Mesenchymal stem cell (in vitro differentiated cells and primary cell): ENCODE results near the gene ETS2.

ENCODE experiments used
- DNase-seq: peaks from one replicate; pipeline ENCODE4 v3.0.0-alpha.2; 2013
- H2AFZ ChIP-seq: one replicate; pipeline ENCODE4 v1.6.1; 2013; ENCODE audit warnings: low read depth, mild to moderate bottlenecking, control low read depth, inconsistent platforms, low read length, moderate library complexity
- H2AK5ac ChIP-seq: 2 replicates; pipeline ENCODE4 v1.6.1; 2013; ENCODE audit warnings: low read length, moderate library complexity, mild to moderate bottlenecking, inconsistent platforms; ENCODE audit not compliant: severe bottlenecking
- H2BK120ac ChIP-seq: one replicate; pipeline ENCODE4 v1.6.1; 2013; ENCODE audit warnings: low read depth, mild to moderate bottlenecking, inconsistent platforms, low read length, moderate library complexity
- H2BK12ac ChIP-seq, 2 experiments: one replicate each; pipeline ENCODE4 v1.6.1; 2013; ENCODE audit warnings: inconsistent platforms in 2 of 2, low read length in 2 of 2, mild to moderate bottlenecking in 2 of 2, moderate library complexity in 2 of 2, control low read depth in 1 of 2
- H2BK15ac ChIP-seq: one replicate; pipeline ENCODE4 v1.6.1; 2013; ENCODE audit warnings: mild to moderate bottlenecking, low read depth, inconsistent platforms; ENCODE audit not compliant: poor library complexity, severe bottlenecking
- H2BK5ac ChIP-seq: 2 replicates; pipeline ENCODE4 v1.6.1; 2013; ENCODE audit warnings: low read depth, mild to moderate bottlenecking, low read length, control low read depth, inconsistent platforms; ENCODE audit not compliant: poor library complexity, severe bottlenecking
- H3K14ac ChIP-seq, 2 experiments: one replicate each; pipeline ENCODE4 v1.6.1; 2013; ENCODE audit warnings: inconsistent platforms in 2 of 2, low read length in 2 of 2, control low read depth in 1 of 2, mild to moderate bottlenecking in 1 of 2, moderate library complexity in 1 of 2
- H3K18ac ChIP-seq, 2 experiments: one replicate each; pipeline ENCODE4 v1.6.1; 2013; ENCODE audit warnings: inconsistent platforms in 2 of 2, low read length in 2 of 2, control low read depth in 1 of 2, low read depth in 1 of 2, mild to moderate bottlenecking in 1 of 2
- H3K23ac ChIP-seq, 2 experiments: one replicate each; pipeline ENCODE4 v1.6.1; 2013; ENCODE audit warnings: inconsistent platforms in 2 of 2, low read length in 2 of 2, mild to moderate bottlenecking in 2 of 2, moderate library complexity in 2 of 2, control low read depth in 1 of 2
- H3K27ac ChIP-seq: 2 replicates; pipeline ENCODE4 v1.5.1; 2013; ENCODE audit warnings: mild to moderate bottlenecking, moderate library complexity, low read length, control low read depth, inconsistent platforms; ENCODE audit not compliant: poor library complexity, severe bottlenecking
- H3K27me3 ChIP-seq, 2 experiments: 2 replicates each; pipeline versions ENCODE4 v1.6.1 to v1.7.0; 2013; ENCODE audit warnings: low read length in 2 of 2, mild to moderate bottlenecking in 2 of 2, moderate library complexity in 2 of 2, control low read depth in 1 of 2, inconsistent platforms in 1 of 2; ENCODE audit not compliant: control insufficient read depth in 1 of 2, insufficient read depth in 1 of 2
- H3K36me3 ChIP-seq, 2 experiments: 2 replicates each; pipeline versions ENCODE4 v1.6.1 to v1.7.0; 2013; ENCODE audit warnings: low read length in 2 of 2, control low read depth in 1 of 2, inconsistent platforms in 1 of 2, low read depth in 1 of 2, mild to moderate bottlenecking in 1 of 2; ENCODE audit not compliant: insufficient read depth in 2 of 2, control insufficient read depth in 1 of 2
- H3K4ac ChIP-seq, 2 experiments: one replicate each; pipeline ENCODE4 v1.6.1; 2013; ENCODE audit warnings: inconsistent platforms in 2 of 2, low read length in 2 of 2, mild to moderate bottlenecking in 2 of 2, moderate library complexity in 2 of 2, control low read depth in 1 of 2, low read depth in 1 of 2
- H3K4me1 ChIP-seq: 2 replicates; pipeline ENCODE4 v1.6.1; 2013; ENCODE audit warnings: low read depth, low read length, control low read depth; ENCODE audit not compliant: control insufficient read depth, insufficient read depth
- H3K4me2 ChIP-seq: 2 replicates; pipeline ENCODE4 v1.6.1; 2013; ENCODE audit warnings: low read length, mild to moderate bottlenecking, inconsistent platforms; ENCODE audit not compliant: poor library complexity, severe bottlenecking
- H3K4me3 ChIP-seq, 2 experiments: 2 replicates each; pipeline versions ENCODE4 v1.5.1 to v1.7.0; 2013; ENCODE audit warnings: low read length in 2 of 2, mild to moderate bottlenecking in 2 of 2, control low read depth in 1 of 2, low read depth in 1 of 2; ENCODE audit not compliant: insufficient read depth in 1 of 2
- H3K79me1 ChIP-seq: replicated peaks from 2 replicates; pipeline ENCODE4 v1.6.1; 2013; ENCODE audit warnings: mild to moderate bottlenecking, control low read depth, low read length, inconsistent platforms; ENCODE audit not compliant: poor library complexity, severe bottlenecking
- H3K9ac ChIP-seq: 2 replicates; pipeline ENCODE4 v1.7.0; 2013; ENCODE audit warnings: mild to moderate bottlenecking, low read length, moderate library complexity
- H3K9me3 ChIP-seq: 2 replicates; pipeline ENCODE4 v1.7.0; 2013; ENCODE audit warnings: mild to moderate bottlenecking, low read length; ENCODE audit not compliant: control insufficient read depth
- H4K8ac ChIP-seq: one replicate; pipeline ENCODE4 v1.6.1; 2013; ENCODE audit warnings: inconsistent platforms, mild to moderate bottlenecking, low read length, moderate library complexity
- H4K91ac ChIP-seq: one replicate; pipeline ENCODE4 v1.6.1; 2013; ENCODE audit warnings: mild to moderate bottlenecking, low read length, inconsistent platforms
- WGBS: methylation state at CpG from one replicate; pipeline ENCODE4 v1.1.7; 2013; ENCODE audit warnings: mixed read lengths; 5-methylcytosine and 5-hydroxymethylcytosine counted together

ETS2 gene

DNA sequence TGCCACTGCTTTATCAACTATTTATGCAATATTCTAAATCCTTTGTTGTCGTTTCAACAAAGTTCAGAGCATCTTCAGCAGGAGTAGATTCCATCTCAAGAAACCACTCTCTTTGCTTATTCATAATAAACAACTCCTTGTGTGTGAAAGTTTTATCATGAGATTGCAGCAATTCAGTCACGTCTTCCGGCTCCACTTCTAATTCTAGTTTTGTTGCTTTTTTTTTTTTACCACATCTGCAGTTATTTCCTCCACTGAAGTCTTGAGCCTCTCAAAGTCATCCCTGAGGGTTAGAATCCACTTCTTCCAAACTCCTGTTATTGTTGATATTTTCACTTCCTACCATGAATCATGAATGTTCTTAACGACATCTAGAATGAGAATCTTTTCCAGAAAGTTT, 14.8 kb upstream of the ETS2 start:
- H2BK15ac ChIP-seq: no peak overlapping the region
- H2BK12ac ChIP-seq: no peak overlapping the region
- H3K27ac ChIP-seq: no peak overlapping the region
- no peak overlapping the region for H2AFZ ChIP-seq
- H3K4ac ChIP-seq: no peak overlapping the region
- peaks cover 3% of the 10 kb centered on the region for H3K9me3 ChIP-seq
- 9% methylated on average over 4 of the region's 4 CpGs for WGBS
- no peak overlapping the region for H3K4me2 ChIP-seq
- H4K8ac ChIP-seq: no peak overlapping the region
- H3K14ac ChIP-seq: no peak overlapping the region
- no peak overlapping the region for H2AK5ac ChIP-seq
- no peak overlapping the region for H3K23ac ChIP-seq
- H3K36me3 ChIP-seq: no peaks in the 10 kb centered on the region
- H4K91ac ChIP-seq: no peak overlapping the region
- H3K9ac ChIP-seq: no peak overlapping the region
- H3K4me3 ChIP-seq: no peak overlapping the region
- H2BK120ac ChIP-seq: no peak overlapping the region
- no peaks in the 10 kb centered on the region for H3K79me1 ChIP-seq
- H2BK5ac ChIP-seq: no peak overlapping the region
- H3K4me1 ChIP-seq: peaks cover 22% of the 10 kb centered on the region
- H3K27me3 ChIP-seq: peaks cover 0 to 10% of the 10 kb centered on the region in 2 experiments
- no peak overlapping the region for H3K18ac ChIP-seq
- peak; percentile 77 for DNase-seq

DNA sequence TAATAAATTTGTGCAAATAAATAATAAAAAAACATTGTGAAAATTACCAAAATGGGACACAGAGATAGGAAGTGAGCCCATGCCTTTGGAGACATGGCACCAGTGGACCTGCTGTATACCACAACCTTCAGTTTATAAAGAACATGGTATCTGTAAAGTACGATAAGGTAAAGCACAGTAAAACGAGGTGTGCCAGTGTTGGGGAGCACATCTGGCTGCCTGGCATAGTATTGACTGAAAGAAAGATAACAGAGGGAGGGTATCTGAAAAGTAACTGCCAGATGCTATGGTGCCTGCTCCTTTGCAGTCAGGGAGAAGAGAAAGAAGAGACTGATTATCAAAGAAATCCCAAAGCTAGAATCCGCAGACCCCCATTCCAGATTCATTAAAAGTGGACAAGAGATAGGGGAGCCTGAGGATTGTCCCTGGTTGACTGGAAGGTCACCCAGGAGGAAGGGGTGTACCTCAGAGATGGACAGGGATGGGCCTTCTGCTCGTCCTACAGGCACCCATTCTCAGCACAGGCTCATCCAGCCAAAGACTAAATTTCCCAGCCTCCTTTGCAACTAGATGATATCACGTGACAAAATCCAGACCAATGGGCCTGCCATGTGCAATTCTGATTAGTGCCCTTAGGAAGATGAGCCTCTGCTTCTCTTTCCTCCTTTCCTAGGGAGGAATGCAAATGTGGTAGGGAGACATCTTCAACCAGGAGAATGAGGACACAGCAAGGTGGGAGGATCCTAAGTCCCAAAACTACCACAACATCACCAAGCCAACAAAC, 12.9 kb upstream of the ETS2 start:
- no peaks in the 10 kb centered on the region for H3K36me3 ChIP-seq
- no peak overlapping the region for H4K8ac ChIP-seq
- 98% methylated on average over 5 of the region's 5 CpGs for WGBS
- DNase-seq: no peak
- no peak overlapping the region for H2BK15ac ChIP-seq
- H3K27ac ChIP-seq: no peak overlapping the region
- H2BK5ac ChIP-seq: no peak overlapping the region
- H3K27me3 ChIP-seq: peaks cover 0 to 10% of the 10 kb centered on the region in 2 experiments
- peak overlapping the region in 1 of 2 experiments; percentile 56 for H3K18ac ChIP-seq
- H3K4me1 ChIP-seq: peaks cover 25% of the 10 kb centered on the region
- H3K9me3 ChIP-seq: peaks cover 3% of the 10 kb centered on the region
- no peak overlapping the region for H2AFZ ChIP-seq
- H3K9ac ChIP-seq: no peak overlapping the region
- H3K14ac ChIP-seq: no peak overlapping the region
- no peak overlapping the region for H3K4me3 ChIP-seq
- H4K91ac ChIP-seq: no peak overlapping the region
- no peak overlapping the region for H3K4me2 ChIP-seq
- H3K79me1 ChIP-seq: no peaks in the 10 kb centered on the region
- H2AK5ac ChIP-seq: no peak overlapping the region
- no peak overlapping the region for H2BK120ac ChIP-seq
- no peak overlapping the region for H3K23ac ChIP-seq
- peak overlapping the region in 1 of 2 experiments; percentile 10 for H2BK12ac ChIP-seq
- H3K4ac ChIP-seq: peak overlapping the region in 1 of 2 experiments; percentile 49

DNA sequence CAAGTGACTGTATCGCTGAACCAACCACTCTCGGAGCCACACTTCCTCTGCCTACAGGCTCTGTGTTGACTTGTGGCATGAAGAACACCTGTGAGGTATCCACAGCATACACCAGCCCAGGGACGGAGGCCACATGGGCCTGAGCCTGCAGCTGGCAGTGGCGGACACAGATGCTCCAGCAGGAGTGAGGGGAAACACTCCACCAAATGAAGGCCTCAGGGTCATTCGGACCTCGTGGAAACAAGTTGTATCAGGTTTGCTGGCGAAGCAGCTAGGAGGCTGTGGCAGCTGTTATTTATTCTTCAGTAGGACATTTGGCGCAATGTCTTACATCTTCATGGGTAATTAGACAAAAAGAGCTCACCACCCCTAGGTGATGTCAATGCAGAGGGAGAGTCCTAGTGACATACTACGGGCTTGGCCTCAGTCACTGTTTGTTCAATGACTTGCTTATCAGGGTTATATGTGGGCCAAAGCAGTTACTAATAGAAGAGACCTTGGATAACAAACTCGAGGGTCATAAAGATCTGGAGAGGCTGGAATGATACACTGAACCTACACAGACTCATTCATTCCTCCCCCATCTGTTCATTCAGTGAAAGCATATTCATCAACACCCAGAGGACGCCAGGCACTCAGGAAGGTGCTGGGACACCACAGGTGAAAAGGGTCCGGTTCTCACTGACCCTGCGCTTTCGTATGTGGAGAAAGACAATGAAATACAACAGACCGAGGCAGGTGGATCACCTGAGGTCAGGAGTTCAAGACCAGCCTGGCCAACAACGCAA, 11.6 kb upstream of the ETS2 start:
- Histone ChIP-seq H3K9ac (no peak overlapping the region), H3K4me3 (no peak overlapping the region), H3K18ac (no peak overlapping the region), H3K9me3 (peaks cover 3% of the 10 kb centered on the region), H3K36me3 (no peaks in the 10 kb centered on the region), H4K8ac (no peak overlapping the region), H2AFZ (no peak overlapping the region), H3K23ac (no peak overlapping the region), H3K4ac (no peak overlapping the region), H4K91ac (no peak overlapping the region), H3K27ac (no peak overlapping the region), H2BK5ac (no peak overlapping the region), H3K79me1 (no peaks in the 10 kb centered on the region), H3K27me3 (peaks cover 0 to 10% of the 10 kb centered on the region in 2 experiments), H3K4me1 (peaks cover 25% of the 10 kb centered on the region), H2AK5ac (no peak overlapping the region), H2BK12ac (peak overlapping the region in 1 of 2 experiments; percentile 29), H3K14ac (no peak overlapping the region), H3K4me2 (no peak overlapping the region), H2BK15ac (no peak overlapping the region), H2BK120ac (no peak overlapping the region)
- no peak for DNase-seq
- WGBS: 96% methylated on average over 16 of the region's 16 CpGs

DNA sequence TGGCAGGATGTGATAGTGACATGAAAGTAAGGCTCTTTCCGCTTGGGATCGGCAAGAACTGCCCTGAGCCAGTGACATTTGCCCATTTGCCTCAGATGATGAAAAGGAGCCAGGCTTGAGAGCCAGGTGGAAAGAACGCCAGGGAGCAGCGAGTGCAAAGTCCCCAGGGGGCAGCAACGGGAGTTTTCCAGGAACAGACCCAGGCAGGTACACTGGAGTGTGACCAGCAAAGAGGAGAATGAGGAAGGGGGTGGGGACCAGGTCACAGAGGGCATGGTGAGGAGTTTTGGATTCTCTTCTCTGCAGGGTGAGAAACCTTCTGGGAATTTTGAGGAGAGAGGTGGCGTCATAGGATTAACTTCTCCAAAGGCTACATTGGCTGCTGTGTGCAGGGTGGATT, 10.8 kb upstream of the ETS2 start:
- H3K36me3 ChIP-seq: no peaks in the 10 kb centered on the region
- H3K23ac ChIP-seq: no peak overlapping the region
- peaks cover 0 to 10% of the 10 kb centered on the region in 2 experiments for H3K27me3 ChIP-seq
- peaks cover 3% of the 10 kb centered on the region for H3K9me3 ChIP-seq
- peaks cover 25% of the 10 kb centered on the region for H3K4me1 ChIP-seq
- 93% methylated on average over 6 of the region's 6 CpGs for WGBS
- H2BK15ac ChIP-seq: no peak overlapping the region
- no peak overlapping the region for H4K91ac ChIP-seq
- no peak overlapping the region for H2BK5ac ChIP-seq
- H3K27ac ChIP-seq: no peak overlapping the region
- no peak overlapping the region for H3K4me3 ChIP-seq
- H2AK5ac ChIP-seq: no peak overlapping the region
- no peak overlapping the region for H2AFZ ChIP-seq
- H3K79me1 ChIP-seq: no peaks in the 10 kb centered on the region
- no peak overlapping the region for H3K14ac ChIP-seq
- peak overlapping the region; percentile 44 to 91 for H2BK12ac ChIP-seq
- no peak overlapping the region for H2BK120ac ChIP-seq
- H3K18ac ChIP-seq: no peak overlapping the region
- H3K4ac ChIP-seq: no peak overlapping the region
- H3K4me2 ChIP-seq: no peak overlapping the region
- H3K9ac ChIP-seq: no peak overlapping the region
- H4K8ac ChIP-seq: no peak overlapping the region
- no peak for DNase-seq
